Measurements from ENCODE around the gene ACAT1. TPM values are rescaled to one million over a fixed set of nuclear protein-coding genes. Genes with fewer than 3 reads are reported as not detected.

The ACAT1 gene
- polyA plus RNA-seq (2012; rRNA removed), result 78.8 and 91.2 TPM in 2 replicates
- polyA plus RNA-seq (2012; cell fraction: cytosol; rRNA removed), result 103 and 131 TPM in 2 replicates
- 34.0 and 44.1 TPM in 2 replicates for polyA plus RNA-seq (2012; cell fraction: nucleus; rRNA removed)

DNA sequence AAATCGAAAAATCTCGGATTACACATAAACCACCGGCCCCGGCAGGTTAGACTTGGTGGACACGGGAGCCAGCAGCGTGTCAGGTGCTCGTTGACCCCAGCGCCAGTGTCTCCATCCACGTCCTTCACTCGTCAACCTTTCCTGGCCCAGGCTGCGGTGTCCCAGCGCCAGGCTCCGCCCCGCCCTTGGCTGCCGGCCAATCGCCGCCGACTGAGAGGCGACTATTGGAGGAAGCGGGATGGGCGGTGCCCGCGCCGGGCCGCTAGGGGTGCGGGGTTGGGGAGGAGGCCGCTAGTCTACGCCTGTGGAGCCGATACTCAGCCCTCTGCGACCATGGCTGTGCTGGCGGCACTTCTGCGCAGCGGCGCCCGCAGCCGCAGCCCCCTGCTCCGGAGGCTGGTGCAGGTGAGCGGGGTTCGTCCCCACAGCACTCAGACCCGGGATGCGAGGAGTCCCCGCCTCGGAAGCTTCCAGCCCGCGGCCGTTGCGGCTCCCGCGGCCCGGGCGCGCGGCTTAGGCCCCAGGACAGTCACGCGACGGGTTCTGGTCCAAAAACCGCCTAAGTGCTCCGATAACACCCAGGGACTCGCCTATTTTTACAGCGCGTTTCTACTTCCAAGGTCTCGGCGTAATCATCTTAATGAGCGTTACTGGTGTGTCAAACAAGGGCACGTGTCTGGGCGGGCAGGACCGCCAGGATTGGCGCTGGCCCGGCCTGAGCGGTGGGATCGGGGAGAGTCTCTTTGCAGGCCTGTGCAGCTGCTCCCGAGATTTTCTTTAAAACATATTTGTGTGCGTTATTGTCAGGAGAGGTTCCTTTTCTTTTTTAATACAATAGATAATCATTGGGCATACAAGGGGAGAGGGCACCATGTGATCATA is at the start of gene ACAT1:
TSS of gene ACAT1 (plus strand) at position 294 of the 882 bp plus-strand sequence. CDS start at position 334, 40 bp downstream.
- under 1% methylated on average over 27 of the region's 73 CpGs for WGBS (ENCODE audit: low lambda C conversion rate)
- ChIA-PET POLR2A (no interaction called here), CTCF (interaction anchor here (1.0 to 1.2 kb wide), 4 partner anchors 22 to 527 kb away, joined by 3 to 4 read pairs (median 4); partner anchors contain the start of genes ATM and NPAT)
- Histone ChIP-seq H3K9me2 (no peaks in the 10 kb centered on the region), H3K4me2 (peak within 1 kb of the TSS; percentile 95), H3K9ac (peak within 1 kb of the TSS; percentile 84), H2AFZ (ENCODE audit: low read depth) (peak within 1 kb of the TSS; percentile 93), H4K20me1 (ENCODE audit: insufficient read depth) (no peaks in the 10 kb centered on the region), H3K4me3 (ENCODE audit: low read depth in 2 of 2, low read length in 1 of 2) (peak within 1 kb of the TSS; percentile 68 to 89), H3K27ac (ENCODE audit: low read depth in 2 of 2, low read length in 1 of 2) (peak within 1 kb of the TSS; percentile 67 to 71), H3K79me2 (ENCODE audit: insufficient read depth) (peaks cover 49% of the 10 kb centered on the region), H3K36me3 (replicated peaks in 1 of 2; ENCODE audit: control insufficient read depth in 1 of 2, insufficient read depth in 2 of 2, low read length in 1 of 2) (no peaks in the 10 kb centered on the region), H3K4me1 (ENCODE audit: control insufficient read depth in 1 of 2, insufficient read depth in 2 of 2, low read depth in 1 of 2, low read length in 1 of 2) (peaks cover 0 to 22% of the 10 kb centered on the region in 2 experiments; a peak in 3 of 4 replicates), H3F3A (replicated peaks; ENCODE audit: insufficient read depth) (peaks cover 10% of the 10 kb centered on the region), H3K9me3 (no peaks in the 10 kb centered on the region), H3K27me3 (ENCODE audit: insufficient read depth) (no peaks in the 10 kb centered on the region)
- DNase-seq, result peak; percentile 96
- TF ChIP-seq MXI1 (IDR thresholded peaks at IDR 0.05; ENCODE audit: low read depth, low read length), result peak; percentile 97
- TF ChIP-seq CTCF (IDR thresholded peaks at IDR 0.05), result peak; percentile 17; the same call in 1 of the 2 replicates
- peak; percentile 80; the same call in 1 of the 2 replicates for TF ChIP-seq POLR2AphosphoS5 (IDR thresholded peaks at IDR 0.05; ENCODE audit: low read depth, low read length)
- TF ChIP-seq RCOR1 (IDR thresholded peaks at IDR 0.05; ENCODE audit: low read length), result no peak
- TF ChIP-seq, protein P1, sequence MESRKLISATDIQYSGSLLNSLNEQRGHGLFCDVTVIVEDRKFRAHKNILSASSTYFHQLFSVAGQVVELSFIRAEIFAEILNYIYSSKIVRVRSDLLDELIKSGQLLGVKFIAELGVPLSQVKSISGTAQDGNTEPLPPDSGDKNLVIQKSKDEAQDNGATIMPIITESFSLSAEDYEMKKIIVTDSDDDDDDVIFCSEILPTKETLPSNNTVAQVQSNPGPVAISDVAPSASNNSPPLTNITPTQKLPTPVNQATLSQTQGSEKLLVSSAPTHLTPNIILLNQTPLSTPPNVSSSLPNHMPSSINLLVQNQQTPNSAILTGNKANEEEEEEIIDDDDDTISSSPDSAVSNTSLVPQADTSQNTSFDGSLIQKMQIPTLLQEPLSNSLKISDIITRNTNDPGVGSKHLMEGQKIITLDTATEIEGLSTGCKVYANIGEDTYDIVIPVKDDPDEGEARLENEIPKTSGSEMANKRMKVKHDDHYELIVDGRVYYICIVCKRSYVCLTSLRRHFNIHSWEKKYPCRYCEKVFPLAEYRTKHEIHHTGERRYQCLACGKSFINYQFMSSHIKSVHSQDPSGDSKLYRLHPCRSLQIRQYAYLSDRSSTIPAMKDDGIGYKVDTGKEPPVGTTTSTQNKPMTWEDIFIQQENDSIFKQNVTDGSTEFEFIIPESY (IDR thresholded peaks at IDR 0.05; ENCODE audit: borderline replicate concordance, low read depth), result no peak
- TF ChIP-seq MEF2A (IDR thresholded peaks at IDR 0.05; ENCODE audit: borderline replicate concordance, low read depth), result no peak
- TF ChIP-seq, protein P2, sequence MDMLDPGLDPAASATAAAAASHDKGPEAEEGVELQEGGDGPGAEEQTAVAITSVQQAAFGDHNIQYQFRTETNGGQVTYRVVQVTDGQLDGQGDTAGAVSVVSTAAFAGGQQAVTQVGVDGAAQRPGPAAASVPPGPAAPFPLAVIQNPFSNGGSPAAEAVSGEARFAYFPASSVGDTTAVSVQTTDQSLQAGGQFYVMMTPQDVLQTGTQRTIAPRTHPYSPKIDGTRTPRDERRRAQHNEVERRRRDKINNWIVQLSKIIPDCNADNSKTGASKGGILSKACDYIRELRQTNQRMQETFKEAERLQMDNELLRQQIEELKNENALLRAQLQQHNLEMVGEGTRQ (IDR thresholded peaks at IDR 0.05; ENCODE audit: borderline replicate concordance, low read depth, low read length), result no peak
- no peak for TF ChIP-seq FOXM1 (IDR thresholded peaks at IDR 0.05; ENCODE audit: low read depth)
- no peak for TF ChIP-seq SMC3 (IDR thresholded peaks at IDR 0.05; ENCODE audit: low read depth, low read length)
- TF ChIP-seq JUND (IDR thresholded peaks at IDR 0.05), result no peak
- TF ChIP-seq GATA2 (CRISPR knock-in tag; IDR thresholded peaks at IDR 0.05), result no peak
- no peak for TF ChIP-seq EZH2phosphoT487 (IDR thresholded peaks at IDR 0.05; ENCODE audit: borderline replicate concordance, low read depth)
- no peak for TF ChIP-seq FOXJ3 (CRISPR knock-in tag; IDR thresholded peaks at IDR 0.05)
- TF ChIP-seq FOSL2 (IDR thresholded peaks at IDR 0.05; ENCODE audit: borderline replicate concordance, low read depth), result no peak
- TF ChIP-seq TEAD4 (IDR thresholded peaks at IDR 0.05; ENCODE audit: borderline replicate concordance, insufficient read depth), result no peak
- TF ChIP-seq EP300 (IDR thresholded peaks at IDR 0.05; ENCODE audit: borderline replicate concordance in 1 of 2, low read depth in 1 of 2, low read length in 1 of 2), result no peak
- TF ChIP-seq RAD21 (IDR thresholded peaks at IDR 0.05; ENCODE audit: low read length), result no peak
- TF ChIP-seq CHD2 (IDR thresholded peaks at IDR 0.05; ENCODE audit: low read length, partially characterized antibody), result peak; percentile 71
- TF ChIP-seq ELF1 (IDR thresholded peaks at IDR 0.05), result no peak
- TF ChIP-seq REST (IDR thresholded peaks at IDR 0.05; ENCODE audit: low read depth, low read length), result no peak
- TF ChIP-seq, protein P3, sequence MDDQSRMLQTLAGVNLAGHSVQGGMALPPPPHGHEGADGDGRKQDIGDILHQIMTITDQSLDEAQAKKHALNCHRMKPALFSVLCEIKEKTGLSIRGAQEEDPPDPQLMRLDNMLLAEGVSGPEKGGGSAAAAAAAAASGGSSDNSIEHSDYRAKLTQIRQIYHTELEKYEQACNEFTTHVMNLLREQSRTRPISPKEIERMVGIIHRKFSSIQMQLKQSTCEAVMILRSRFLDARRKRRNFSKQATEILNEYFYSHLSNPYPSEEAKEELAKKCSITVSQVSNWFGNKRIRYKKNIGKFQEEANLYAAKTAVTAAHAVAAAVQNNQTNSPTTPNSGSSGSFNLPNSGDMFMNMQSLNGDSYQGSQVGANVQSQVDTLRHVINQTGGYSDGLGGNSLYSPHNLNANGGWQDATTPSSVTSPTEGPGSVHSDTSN (IDR thresholded peaks at IDR 0.05), result peak; percentile 32; the same call in 1 of the 2 replicates
- TF ChIP-seq, protein P4, sequence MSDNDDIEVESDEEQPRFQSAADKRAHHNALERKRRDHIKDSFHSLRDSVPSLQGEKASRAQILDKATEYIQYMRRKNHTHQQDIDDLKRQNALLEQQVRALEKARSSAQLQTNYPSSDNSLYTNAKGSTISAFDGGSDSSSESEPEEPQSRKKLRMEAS (IDR thresholded peaks at IDR 0.05; ENCODE audit: low read depth), result peak; percentile 93
